NCI-H1417 treated with DMSO at 0.1 percent for 48 hours (cell line): ENCODE results near the gene DTNB.

ENCODE experiments used
- DNase-seq: peaks from one replicate; lab custom pipeline; 2025; lab: John Stamatoyannopoulos, UW

Gene DTNB

GRCh38 chr2:25454824-25455611 is 218.4 kb downstream of the DTNB start:
- no peak for DNase-seq

DNA sequence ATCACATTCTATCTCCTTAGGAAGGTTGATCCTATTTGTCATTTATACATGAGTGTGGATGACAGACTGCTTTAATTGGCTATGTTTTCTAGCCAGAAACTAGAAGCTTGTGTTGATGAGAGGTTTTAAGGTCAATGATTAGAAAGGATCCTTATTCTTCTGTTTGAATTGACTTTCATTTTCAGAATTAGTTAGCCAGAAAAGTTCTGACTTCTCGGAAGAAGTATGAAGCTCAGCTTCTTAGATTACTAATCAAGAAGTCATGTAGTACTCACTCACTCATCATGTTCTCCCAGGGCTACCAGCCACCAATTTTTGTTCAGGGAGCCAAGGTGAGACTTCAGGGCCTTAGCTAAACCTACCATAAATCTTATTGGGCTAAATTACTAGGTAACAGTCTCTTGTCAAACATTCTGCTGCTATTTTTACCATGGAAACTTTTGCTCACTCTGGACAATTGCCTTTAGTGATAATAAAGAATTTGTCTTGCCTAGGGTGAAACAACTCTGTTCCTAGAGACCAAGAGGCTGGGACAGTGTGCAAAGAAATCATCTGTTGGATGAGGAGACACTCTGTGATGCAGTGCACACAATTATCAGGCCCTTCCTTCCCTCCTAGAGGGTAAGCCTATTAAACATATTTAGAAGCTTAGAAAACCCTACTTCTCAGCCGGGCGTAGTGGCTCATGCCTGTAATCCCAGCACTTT is 220.0 kb downstream of the DTNB start:
- DNase-seq: no peak

- DNase-seq: no peak
Measured at GRCh38 chr2:25448808-25449207, 224.6 kb downstream of the DTNB start.

DNA sequence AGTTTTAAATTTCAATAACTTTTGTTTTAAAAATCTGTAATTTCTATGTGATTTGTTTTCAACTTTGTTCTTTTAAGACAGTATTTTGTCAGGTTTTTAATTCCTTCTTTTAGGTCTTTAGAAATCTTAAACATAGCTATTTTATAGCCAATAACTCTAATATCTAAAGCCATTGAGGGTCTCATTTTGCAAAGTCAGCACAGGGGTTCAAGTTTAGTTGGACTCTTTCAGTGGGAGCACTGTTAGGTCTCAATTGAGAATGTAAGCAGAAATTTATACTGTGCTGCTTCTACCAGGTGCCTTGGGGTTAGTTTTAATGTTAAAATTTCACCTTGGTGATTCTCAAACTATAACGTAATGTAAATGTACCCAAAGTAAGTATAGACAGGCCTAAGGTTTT is 226.4 kb downstream of the DTNB start:
- DNase-seq: no peak

GRCh38 chr2:25446122-25446521 is 227.3 kb downstream of the DTNB start:
- no peak for DNase-seq

DNA sequence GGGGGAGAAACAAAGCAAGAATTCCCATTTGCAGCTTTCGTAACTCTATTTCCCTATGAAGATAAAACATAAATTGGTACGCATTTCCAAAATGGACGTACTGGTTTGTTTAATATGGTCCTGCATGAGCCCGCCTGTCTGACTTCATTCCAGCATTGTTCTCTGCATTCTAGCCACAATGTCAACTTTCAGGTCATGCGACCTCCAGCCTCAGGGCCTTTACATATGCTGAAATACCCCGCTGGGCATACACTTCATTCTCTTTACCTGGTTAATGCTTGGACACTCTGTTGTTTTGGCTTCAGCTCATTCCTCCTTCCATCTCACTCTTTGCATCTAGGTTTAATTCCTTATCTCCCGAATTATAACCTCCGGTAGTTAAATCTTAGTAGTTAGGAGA is 227.9 kb downstream of the DTNB start:
- no peak for DNase-seq

DNA sequence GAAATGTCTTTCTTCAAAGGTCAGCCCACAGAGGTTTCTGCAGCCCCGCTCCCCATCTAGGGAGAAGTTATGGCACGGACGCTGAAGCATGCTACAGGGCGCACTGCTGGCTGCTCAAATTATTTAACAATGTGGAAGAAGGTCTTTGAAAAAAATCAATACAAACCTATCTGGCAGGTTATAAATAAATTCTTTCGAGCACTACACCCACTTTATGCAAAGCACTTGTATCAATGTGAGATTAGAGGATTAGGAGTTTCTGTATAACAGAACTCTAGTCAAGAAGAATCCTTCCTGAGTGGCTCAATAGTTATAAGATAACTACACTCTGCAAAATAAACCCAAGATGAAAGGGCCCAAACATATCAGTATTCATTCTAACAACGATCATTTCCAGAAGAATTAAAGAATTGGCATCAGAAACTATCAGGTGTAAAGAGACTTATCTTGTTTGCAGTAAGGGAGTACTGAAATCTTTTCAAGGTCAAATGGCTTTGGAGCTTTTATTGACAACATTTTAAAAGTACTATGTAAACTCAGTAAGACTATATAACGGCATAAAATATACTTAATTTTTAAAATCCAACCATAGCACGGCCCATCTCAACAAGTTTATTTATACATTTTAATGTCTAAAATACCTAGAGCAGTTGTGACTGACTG is 228.6 kb downstream of the DTNB start:
- DNase-seq: no peak

DNA sequence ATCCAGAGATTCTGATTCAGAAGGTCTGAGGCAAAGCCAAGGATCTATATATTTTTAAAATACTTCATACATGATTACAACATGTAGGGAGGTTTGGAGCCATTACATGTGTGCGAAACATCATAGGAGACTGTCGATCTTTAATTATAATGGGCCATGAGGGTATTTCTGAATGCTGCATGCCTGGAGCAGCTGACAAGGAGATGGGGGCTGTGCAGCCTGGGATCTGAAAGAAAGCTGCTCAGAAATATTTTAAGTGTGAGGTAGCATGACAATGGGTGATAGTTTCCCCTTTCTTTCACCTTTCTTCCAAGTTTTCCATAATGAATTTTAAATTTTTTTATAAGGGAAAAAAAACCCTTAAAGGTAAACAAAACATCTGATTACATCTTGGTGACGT is 229.6 kb downstream of the DTNB start:
- no peak for DNase-seq

GRCh38 chr2:25441353-25441752 is 232.0 kb downstream of the DTNB start:
- DNase-seq: no peak

DNA sequence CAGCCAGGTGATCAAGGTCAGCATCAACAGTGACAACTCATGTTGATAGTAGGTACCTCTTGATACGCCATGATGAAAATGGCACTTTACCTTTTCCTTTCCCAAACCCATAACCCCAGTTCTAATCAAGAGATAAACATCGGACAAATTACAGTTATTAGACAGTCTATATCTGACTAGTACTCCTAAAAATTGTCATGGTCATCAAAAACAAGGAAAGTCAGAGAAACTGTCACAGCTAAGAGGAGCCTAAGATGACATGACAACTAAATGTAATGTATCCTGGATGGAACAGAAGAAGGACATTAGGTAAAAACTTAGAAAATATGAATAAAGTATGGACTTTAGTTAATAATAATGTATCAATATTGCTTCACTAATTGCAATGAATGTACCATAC is 234.6 kb downstream of the DTNB start:
- DNase-seq: no peak

DNA sequence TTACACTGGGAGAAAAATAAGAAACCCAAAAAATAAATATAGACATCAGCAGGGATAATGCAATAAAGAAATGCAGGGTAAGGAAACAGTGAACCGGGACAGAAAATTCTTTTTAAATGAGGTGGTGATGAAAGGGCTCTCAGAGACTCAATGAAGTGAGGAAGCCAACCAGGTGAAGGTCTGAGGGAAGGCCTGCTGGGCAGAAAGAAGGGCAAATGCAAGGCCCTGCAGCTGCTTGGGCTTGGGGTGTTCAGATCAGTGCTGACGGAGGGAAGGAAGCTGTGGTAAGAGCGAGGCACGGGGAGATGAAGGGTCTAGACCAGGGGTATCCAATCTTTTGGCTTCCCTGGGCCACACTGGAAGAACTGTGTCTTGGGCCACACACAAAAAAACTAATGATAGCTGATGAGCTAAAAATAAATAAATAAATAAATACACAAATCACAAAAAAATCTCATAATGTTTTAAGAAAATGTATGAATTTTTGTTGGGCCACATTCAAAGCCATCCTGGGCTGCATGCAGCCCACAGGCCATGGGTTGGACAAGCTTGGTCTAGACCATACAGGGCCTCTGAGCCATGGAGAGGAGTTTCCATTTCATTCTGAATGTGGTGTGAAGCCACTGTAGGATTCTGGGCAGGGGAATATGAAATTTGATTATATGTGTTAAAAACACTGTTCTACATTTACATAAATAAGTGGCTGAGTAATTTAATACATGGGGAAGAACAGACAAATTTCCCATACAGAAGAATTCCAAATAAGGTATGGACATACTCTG is 235.3 kb downstream of the DTNB start:
- DNase-seq: no peak

- no peak for DNase-seq
Measured at GRCh38 chr2:25435421-25435820, 238.0 kb downstream of the DTNB start.

DNA sequence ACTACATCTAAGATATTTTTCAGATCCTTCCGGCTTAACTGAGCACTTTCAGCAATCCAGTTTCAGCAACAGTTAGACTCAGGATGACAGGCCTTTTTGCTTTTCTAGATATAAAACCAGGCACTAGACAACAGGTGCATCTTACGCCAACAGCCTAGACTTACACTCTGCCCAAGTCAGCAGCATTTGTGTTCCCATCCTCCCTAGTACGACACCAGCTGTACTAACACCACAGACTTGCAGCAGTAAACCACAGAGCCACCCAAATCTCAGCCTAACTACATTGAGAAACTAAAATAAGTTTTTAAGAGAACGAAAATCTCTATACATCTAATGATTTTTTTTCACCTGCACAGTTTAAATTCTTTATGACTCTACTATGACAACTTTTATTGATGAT is 241.8 kb downstream of the DTNB start:
- DNase-seq: no peak

- DNase-seq: no peak
Measured at GRCh38 chr2:25430556-25430955, 242.8 kb downstream of the DTNB start.

DNA sequence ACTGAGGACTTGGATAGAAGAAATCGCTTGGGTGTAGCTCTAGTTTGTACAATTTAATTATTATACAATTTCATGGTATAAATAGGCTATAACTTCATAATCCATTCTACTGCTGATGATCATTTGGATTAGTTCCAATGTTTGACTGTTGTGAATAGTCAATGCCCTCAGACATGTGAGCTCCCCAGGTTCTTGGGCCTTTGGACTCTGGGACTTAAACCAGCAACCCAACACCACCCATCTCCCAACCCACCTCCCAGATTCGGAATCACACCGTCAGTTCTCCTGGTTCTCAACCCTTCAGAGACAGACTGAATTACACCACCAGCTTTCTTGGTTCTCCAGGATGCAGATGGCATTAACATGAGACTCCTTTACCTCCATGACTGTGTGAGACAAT is 247.1 kb downstream of the DTNB start:
- no peak for DNase-seq

- DNase-seq: no peak
Measured at GRCh38 chr2:25424426-25425028, 248.8 kb downstream of the DTNB start.

GRCh38 chr2:25421820-25422411 is 251.5 kb downstream of the DTNB start:
- DNase-seq: no peak

GRCh38 chr2:25421289-25421688 is 252.1 kb downstream of the DTNB start:
- no peak for DNase-seq

- DNase-seq: no peak
Measured at GRCh38 chr2:25420820-25421237, 252.5 kb downstream of the DTNB start.

DNA sequence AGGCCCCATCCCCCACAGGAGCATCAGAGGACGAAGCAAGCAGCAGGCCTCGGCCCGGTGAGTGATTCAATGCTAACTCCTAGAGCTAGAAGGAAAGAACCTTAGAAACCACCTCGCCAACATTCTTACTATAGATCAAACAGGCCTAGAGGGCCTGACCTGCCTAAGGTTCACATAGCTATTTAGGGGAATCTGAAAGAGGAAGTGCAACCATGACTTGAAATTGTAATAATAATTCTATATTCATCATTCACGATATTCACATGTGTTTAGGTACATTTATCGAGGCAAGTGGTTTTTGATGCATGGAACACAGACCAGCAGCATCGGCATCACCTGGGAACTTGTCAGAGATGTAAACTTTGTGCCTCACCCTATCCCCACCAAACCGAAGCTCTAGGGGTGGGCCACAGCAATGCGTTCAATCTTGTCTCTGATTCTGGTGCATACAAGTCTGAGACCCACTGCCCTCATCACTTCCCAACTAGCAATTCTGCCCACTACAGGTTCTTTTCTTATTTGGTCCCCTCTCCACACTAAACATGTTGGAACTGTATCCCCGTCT is 253.6 kb downstream of the DTNB start:
- DNase-seq: no peak
